Measurements from ENCODE around the gene PRRC2C. TPM values are rescaled to one million over a fixed set of nuclear protein-coding genes. Genes with fewer than 3 reads are reported as not detected.

PRRC2C gene
- total and polyA plus RNA-seq, 2 of the 13 experiments (the other 11 are each of a cell fraction or from before 2014, with no cell fraction given) = 46.2 to 57.0 TPM

DNA sequence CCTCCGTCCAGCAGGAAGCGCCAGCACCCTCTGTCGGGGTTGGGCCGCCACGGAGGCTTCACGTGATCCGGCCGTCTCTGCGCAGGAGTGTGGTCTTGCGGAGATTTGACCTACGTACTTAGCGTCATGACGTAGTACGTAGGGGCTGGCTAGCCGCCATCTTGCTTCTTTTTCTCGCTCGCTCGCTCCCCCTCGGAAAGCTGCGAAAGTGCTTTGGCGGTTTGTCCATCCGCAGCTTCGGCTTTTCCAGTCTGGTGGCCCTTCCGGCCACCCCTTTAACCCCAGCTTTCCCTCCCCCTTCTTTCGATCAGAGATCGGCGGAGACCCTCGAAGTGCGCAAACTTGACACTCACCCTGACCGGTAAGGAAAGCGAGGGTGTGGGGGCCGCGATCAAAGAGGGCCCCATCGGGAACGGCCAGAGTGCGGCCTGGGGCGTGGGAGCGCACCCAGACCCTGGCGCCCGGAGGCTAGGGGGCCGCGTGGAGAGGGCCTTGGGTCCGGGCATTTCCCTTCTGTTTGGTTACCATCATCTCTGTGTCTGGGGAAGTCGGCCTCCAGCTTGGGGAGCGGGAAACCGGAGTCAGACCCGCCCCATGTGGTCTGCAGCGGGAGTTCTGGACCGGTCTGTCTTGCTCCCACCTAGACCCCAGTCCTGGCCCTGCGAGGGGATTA, at the start of gene PRRC2C (continued):
- TF ChIP-seq, protein P1, sequence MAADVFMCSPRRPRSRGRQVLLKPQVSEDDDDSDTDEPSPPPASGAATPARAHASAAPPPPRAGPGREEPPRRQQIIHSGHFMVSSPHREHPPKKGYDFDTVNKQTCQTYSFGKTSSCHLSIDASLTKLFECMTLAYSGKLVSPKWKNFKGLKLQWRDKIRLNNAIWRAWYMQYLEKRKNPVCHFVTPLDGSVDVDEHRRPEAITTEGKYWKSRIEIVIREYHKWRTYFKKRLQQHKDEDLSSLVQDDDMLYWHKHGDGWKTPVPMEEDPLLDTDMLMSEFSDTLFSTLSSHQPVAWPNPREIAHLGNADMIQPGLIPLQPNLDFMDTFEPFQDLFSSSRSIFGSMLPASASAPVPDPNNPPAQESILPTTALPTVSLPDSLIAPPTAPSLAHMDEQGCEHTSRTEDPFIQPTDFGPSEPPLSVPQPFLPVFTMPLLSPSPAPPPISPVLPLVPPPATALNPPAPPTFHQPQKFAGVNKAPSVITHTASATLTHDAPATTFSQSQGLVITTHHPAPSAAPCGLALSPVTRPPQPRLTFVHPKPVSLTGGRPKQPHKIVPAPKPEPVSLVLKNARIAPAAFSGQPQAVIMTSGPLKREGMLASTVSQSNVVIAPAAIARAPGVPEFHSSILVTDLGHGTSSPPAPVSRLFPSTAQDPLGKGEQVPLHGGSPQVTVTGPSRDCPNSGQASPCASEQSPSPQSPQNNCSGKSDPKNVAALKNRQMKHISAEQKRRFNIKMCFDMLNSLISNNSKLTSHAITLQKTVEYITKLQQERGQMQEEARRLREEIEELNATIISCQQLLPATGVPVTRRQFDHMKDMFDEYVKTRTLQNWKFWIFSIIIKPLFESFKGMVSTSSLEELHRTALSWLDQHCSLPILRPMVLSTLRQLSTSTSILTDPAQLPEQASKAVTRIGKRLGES (CRISPR knock-in tag; IDR thresholded peaks at IDR 0.05; ENCODE audit: borderline replicate concordance) = peak; percentile 99
- TF ChIP-seq NR3C1 (CRISPR knock-in tag; IDR thresholded peaks at IDR 0.05) (no peak), WIZ (CRISPR knock-in tag; IDR thresholded peaks at IDR 0.05) (no peak), HDAC2 (CRISPR knock-in tag; IDR thresholded peaks at IDR 0.05) (peak; percentile 48; the same call in 1 of the 2 replicates), NFYB (CRISPR knock-in tag; IDR thresholded peaks at IDR 0.05) (peak; percentile 54), ZNF703 (CRISPR knock-in tag; IDR thresholded peaks at IDR 0.05; ENCODE audit: borderline replicate concordance) (0 out of 2 replicates have a peak, but pooled peaks have one; percentile 76), KLF11 (CRISPR knock-in tag; IDR thresholded peaks at IDR 0.05) (peak; percentile 90; the same call in 1 of the 2 replicates), ZNF598 (CRISPR knock-in tag; IDR thresholded peaks at IDR 0.05; ENCODE audit: borderline replicate concordance) (peak; percentile 65; the same call in 1 of the 2 replicates), TBX2 (CRISPR knock-in tag; IDR thresholded peaks at IDR 0.05; ENCODE audit: borderline replicate concordance) (peak; percentile 80), MLLT10 (CRISPR knock-in tag; IDR thresholded peaks at IDR 0.05) (no peak), ZNF292 (CRISPR knock-in tag; IDR thresholded peaks at IDR 0.05; ENCODE audit: borderline replicate concordance, low read depth) (no peak), PAX8 (CRISPR knock-in tag; IDR thresholded peaks at IDR 0.05; ENCODE audit: borderline replicate concordance) (no peak), GABPB1 (CRISPR knock-in tag; IDR thresholded peaks at IDR 0.05) (peak; percentile 75), ZNF790 (CRISPR knock-in tag; IDR thresholded peaks at IDR 0.05; ENCODE audit: borderline replicate concordance) (peak; percentile 65; the same call in 1 of the 2 replicates), ZBTB21 (CRISPR knock-in tag; IDR thresholded peaks at IDR 0.05) (peak; percentile 56; the same call in 1 of the 2 replicates), PHF8 (CRISPR knock-in tag; IDR thresholded peaks at IDR 0.05) (peak; percentile 96), MYPOP (CRISPR knock-in tag; IDR thresholded peaks at IDR 0.05) (peak; percentile 74; the same call in 1 of the 2 replicates), ZNF280B (CRISPR knock-in tag; IDR thresholded peaks at IDR 0.05; ENCODE audit: borderline replicate concordance) (peak; percentile 66; the same call in 1 of the 2 replicates), ZSCAN31 (CRISPR knock-in tag; IDR thresholded peaks at IDR 0.05; ENCODE audit: low read depth) (peak; percentile 82; the same call in 1 of the 2 replicates), AKAP8 (CRISPR knock-in tag; IDR thresholded peaks at IDR 0.05) (no peak), CCDC6 (CRISPR knock-in tag; IDR thresholded peaks at IDR 0.05) (peak; percentile 87), SP4 (CRISPR knock-in tag; IDR thresholded peaks at IDR 0.05) (peak; percentile 42; the same call in 1 of the 2 replicates), ZNF282 (IDR thresholded peaks at IDR 0.05; ENCODE audit: partially characterized antibody) (no peak)
- TF ChIP-seq, protein P2, sequence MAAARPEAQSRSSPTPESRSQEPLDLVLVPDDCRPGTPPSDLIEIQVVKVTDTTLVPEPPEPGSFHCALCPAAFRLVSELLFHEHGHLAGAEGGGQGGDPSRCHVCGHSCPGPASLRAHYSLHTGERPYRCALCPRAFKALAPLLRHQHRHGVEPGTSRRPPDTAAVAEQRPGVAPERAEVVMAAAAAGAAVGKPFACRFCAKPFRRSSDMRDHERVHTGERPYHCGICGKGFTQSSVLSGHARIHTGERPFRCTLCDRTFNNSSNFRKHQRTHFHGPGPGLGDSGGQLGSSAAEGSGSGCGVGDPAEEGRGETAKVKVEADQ (CRISPR knock-in tag; IDR thresholded peaks at IDR 0.05; ENCODE audit: borderline replicate concordance) = 0 out of 2 replicates have a peak, but pooled peaks have one; percentile 35

Data from HepG2 (cell line).